ENCODE measurements around the gene KRT25.
"Not testable (repeated sequence)": the region's sequence is repeated elsewhere in the genome, so short reads cannot be mapped to it uniquely, and the experiment has no call there.

Gene KRT25

GRCh38 chr17:40751065-40751464 is 4.1 kb downstream of the KRT25 start:
- no peak for FAIRE-seq

- FAIRE-seq = no peak
These were observed 4.7 kb downstream of the KRT25 start for GRCh38 chr17:40750391-40750790.

GRCh38 chr17:40748666-40749065 is 6.5 kb downstream of the KRT25 start:
- not testable (repeated sequence) for FAIRE-seq

GRCh38 chr17:40738553-40738952 is 16.6 kb downstream of the KRT25 start:
- no peak for FAIRE-seq

- no peak for FAIRE-seq
These were observed 20.1 kb downstream of the KRT25 start for GRCh38 chr17:40735016-40735415.

- no peak for FAIRE-seq
These were observed 21.1 kb downstream of the KRT25 start for GRCh38 chr17:40734018-40734417.

- FAIRE-seq = no peak
These were observed 24.2 kb downstream of the KRT25 start for GRCh38 chr17:40730970-40731369.

- FAIRE-seq = no peak
These were observed 27.5 kb downstream of the KRT25 start for GRCh38 chr17:40727447-40728231.

GRCh38 chr17:40726919-40727318 is 28.2 kb downstream of the KRT25 start:
- no peak for FAIRE-seq

GRCh38 chr17:40724656-40725055 is 30.5 kb downstream of the KRT25 start:
- FAIRE-seq = no peak

- FAIRE-seq = no peak
These were observed 32.9 kb downstream of the KRT25 start for GRCh38 chr17:40722241-40722640.

- FAIRE-seq = no peak
These were observed 34.2 kb downstream of the KRT25 start for GRCh38 chr17:40720899-40721298.

GRCh38 chr17:40718930-40719329 is 36.2 kb downstream of the KRT25 start:
- FAIRE-seq = no peak

GRCh38 chr17:40717776-40718175 is 37.4 kb downstream of the KRT25 start:
- no peak for FAIRE-seq

- no peak for FAIRE-seq
These were observed 40.7 kb downstream of the KRT25 start for GRCh38 chr17:40714473-40714872.

GRCh38 chr17:40707745-40708144 is 47.4 kb downstream of the KRT25 start:
- FAIRE-seq = no peak

- FAIRE-seq = no peak
These were observed 49.5 kb downstream of the KRT25 start for GRCh38 chr17:40705584-40705983.

- no peak for FAIRE-seq
These were observed 51.5 kb downstream of the KRT25 start, which contains the start of gene KRT24 for GRCh38 chr17:40703652-40704051. Gene KRT24 (minus strand): TSS chr17:40703752. CDS start chr17:40703693, 59 bp downstream.

- FAIRE-seq = no peak
These were observed 52.9 kb downstream of the KRT25 start for GRCh38 chr17:40702271-40702670.

- FAIRE-seq = no peak
These were observed 55.3 kb downstream of the KRT25 start for GRCh38 chr17:40699853-40700252.

- FAIRE-seq = no peak
These were observed 55.8 kb downstream of the KRT25 start for GRCh38 chr17:40699371-40699770.
